Astrocyte (in vitro differentiated cells and primary cell): ENCODE data around the gene KCNS3. TPM values are rescaled to one million over a fixed set of nuclear protein-coding genes. Genes with fewer than 3 reads are reported as not detected.

ENCODE experiments used
- DNase-seq: peaks from one replicate; pipeline ENCODE4 v3.0.0-alpha.2; 2010; ENCODE audit warnings: low read depth
- FAIRE-seq: peaks from 2 replicates; lab custom pipeline; 2011; peaks lifted over from hg19 to GRCh38; lab: Jason Lieb, UNC
- H2AFZ ChIP-seq: 2 replicates; pipeline ENCODE4 v1.6.0; 2012; ENCODE audit warnings: low read depth, low read length, inconsistent platforms
- H3K27ac ChIP-seq: 2 replicates; pipeline ENCODE4 v1.5.1; 2011; ENCODE audit warnings: low read depth, low read length, inconsistent platforms
- H3K27me3 ChIP-seq: 2 replicates; pipeline ENCODE4 v1.6.0; 2011; ENCODE audit warnings: low read length, inconsistent platforms; ENCODE audit not compliant: insufficient read depth
- H3K36me3 ChIP-seq: 2 replicates; pipeline ENCODE4 v1.5.1; 2011; ENCODE audit warnings: low read length, inconsistent platforms; ENCODE audit not compliant: insufficient read depth
- H3K4me1 ChIP-seq: 2 replicates; pipeline ENCODE4 v1.5.1; 2011; ENCODE audit warnings: low read length, inconsistent platforms; ENCODE audit not compliant: insufficient read depth
- H3K4me2 ChIP-seq: 2 replicates; pipeline ENCODE4 v1.6.0; 2012; ENCODE audit warnings: low read length, inconsistent platforms
- H3K4me3 ChIP-seq: 2 replicates; pipeline ENCODE4 v1.5.1; 2011; ENCODE audit warnings: low read depth, mild to moderate bottlenecking, low read length, inconsistent platforms; ENCODE audit not compliant: insufficient read depth
- H3K79me2 ChIP-seq: 2 replicates; pipeline ENCODE4 v1.6.0; 2012; ENCODE audit warnings: mild to moderate bottlenecking, low read length, inconsistent platforms; ENCODE audit not compliant: insufficient read depth
- H3K9ac ChIP-seq: 2 replicates; pipeline ENCODE4 v1.6.0; 2012; ENCODE audit warnings: mild to moderate bottlenecking, low read length, inconsistent platforms
- H3K9me3 ChIP-seq: 2 replicates; pipeline ENCODE4 v1.5.1; 2012; ENCODE audit warnings: low read depth, mild to moderate bottlenecking, low read length, inconsistent platforms; ENCODE audit not compliant: insufficient read depth
- H4K20me1 ChIP-seq: 2 replicates; pipeline ENCODE4 v1.6.0; 2012; ENCODE audit warnings: low read length, inconsistent platforms; ENCODE audit not compliant: insufficient read depth
- H3K27ac Mint-ChIP-seq: one replicate; pipeline ENCODE4 v1.8.0; 2021; ENCODE audit warnings: mild to moderate bottlenecking, mixed read lengths; ENCODE audit not compliant: unreplicated experiment
- H3K27me3 Mint-ChIP-seq: one replicate; pipeline ENCODE4 v1.8.0; 2021; ENCODE audit warnings: low read depth, mixed read lengths; ENCODE audit not compliant: unreplicated experiment
- H3K36me3 Mint-ChIP-seq: one replicate; pipeline ENCODE4 v1.8.0; 2021; ENCODE audit warnings: low read depth, mixed read lengths; ENCODE audit not compliant: unreplicated experiment
- H3K4me1 Mint-ChIP-seq: one replicate; pipeline ENCODE4 v1.8.0; 2021; ENCODE audit warnings: low read depth, mixed read lengths; ENCODE audit not compliant: unreplicated experiment
- H3K4me3 Mint-ChIP-seq: one replicate; pipeline ENCODE4 v1.8.0; 2021; ENCODE audit warnings: mild to moderate bottlenecking, moderate library complexity, mixed read lengths; ENCODE audit not compliant: unreplicated experiment
- H3K9me3 Mint-ChIP-seq: one replicate; pipeline ENCODE4 v1.8.0; 2021; ENCODE audit warnings: mild to moderate bottlenecking, mixed read lengths; ENCODE audit not compliant: unreplicated experiment
- CTCF ChIP-seq: IDR thresholded peaks from 2 replicates; pipeline ENCODE4 v1.5.1; 2011; ENCODE audit warnings: low read depth, mild to moderate bottlenecking, inconsistent platforms, low read length, moderate library complexity; ENCODE audit not compliant: insufficient read depth
- EZH2 ChIP-seq: IDR thresholded peaks from 2 replicates; pipeline ENCODE4 v1.6.1; 2012; ENCODE audit warnings: mild to moderate bottlenecking, low read length, inconsistent platforms; ENCODE audit not compliant: insufficient read depth
- total RNA-seq: library from RNA; stranded (reverse); gene quantifications from 2 replicates; pipeline ENCODE4 v1.2.1, GENCODE V29; 2021

KCNS3 gene
- total RNA-seq, 1 donor from 2014 or later, result 1.7 TPM

GRCh38 chr2:17910980-17911379, 32.5 kb downstream of the KCNS3 start:
- no peak for FAIRE-seq
- peaks cover 2% of the 10 kb centered on the region for H3K36me3 Mint-ChIP-seq
- no peak overlapping the region for H3K9ac ChIP-seq
- H4K20me1 ChIP-seq, result no peaks in the 10 kb centered on the region
- H3K4me1 ChIP-seq, result no peaks in the 10 kb centered on the region
- no peak overlapping the region for H3K4me2 ChIP-seq
- H3K27me3 Mint-ChIP-seq, result no peaks in the 10 kb centered on the region
- peaks cover 6% of the 10 kb centered on the region for H3K9me3 Mint-ChIP-seq
- TF ChIP-seq EZH2, result no peak
- TF ChIP-seq CTCF, result no peak
- H3K4me3 ChIP-seq, result no peak overlapping the region
- no peaks in the 10 kb centered on the region for H3K36me3 ChIP-seq
- H3K27me3 ChIP-seq, result peaks cover 3% of the 10 kb centered on the region
- H2AFZ ChIP-seq, result no peak overlapping the region
- H3K79me2 ChIP-seq, result no peaks in the 10 kb centered on the region
- no peak overlapping the region for H3K4me3 Mint-ChIP-seq
- H3K27ac Mint-ChIP-seq, result no peak overlapping the region
- H3K9me3 ChIP-seq, result no peaks in the 10 kb centered on the region
- no peak overlapping the region for H3K27ac ChIP-seq
- DNase-seq, result no peak
- H3K4me1 Mint-ChIP-seq, result peaks cover 2% of the 10 kb centered on the region

GRCh38 chr2:17911491-17912260, 33.2 kb downstream of the KCNS3 start:
- Histone ChIP-seq H3K27ac (no peak overlapping the region), H3K4me3 (no peak overlapping the region), H3K4me2 (no peak overlapping the region), H3K9ac (no peak overlapping the region), H3K36me3 (no peaks in the 10 kb centered on the region), H3K27me3 (peaks cover 3% of the 10 kb centered on the region), H3K79me2 (no peaks in the 10 kb centered on the region), H4K20me1 (no peaks in the 10 kb centered on the region), H2AFZ (no peak overlapping the region), H3K9me3 (no peaks in the 10 kb centered on the region), H3K4me1 (no peaks in the 10 kb centered on the region)
- H3K4me1 Mint-ChIP-seq, result peaks cover 4% of the 10 kb centered on the region
- FAIRE-seq, result no peak
- TF ChIP-seq EZH2 (no peak), CTCF (no peak)
- H3K27me3 Mint-ChIP-seq, result no peaks in the 10 kb centered on the region
- DNase-seq, result no peak
- H3K9me3 Mint-ChIP-seq, result peaks cover 6% of the 10 kb centered on the region
- no peak overlapping the region for H3K27ac Mint-ChIP-seq
- no peak overlapping the region for H3K4me3 Mint-ChIP-seq
- H3K36me3 Mint-ChIP-seq, result peaks cover 2% of the 10 kb centered on the region

- no peak overlapping the region for H2AFZ ChIP-seq
- no peak overlapping the region for H3K27ac Mint-ChIP-seq
- H3K9ac ChIP-seq, result no peak overlapping the region
- H3K27ac ChIP-seq, result no peak overlapping the region
- H3K4me3 ChIP-seq, result no peak overlapping the region
- DNase-seq (no peak), FAIRE-seq (no peak)
- no peaks in the 10 kb centered on the region for H3K9me3 ChIP-seq
- no peak overlapping the region for H3K4me2 ChIP-seq
- H4K20me1 ChIP-seq, result no peaks in the 10 kb centered on the region
- no peak for TF ChIP-seq EZH2
- TF ChIP-seq CTCF, result no peak
- peaks cover 4% of the 10 kb centered on the region for H3K4me1 Mint-ChIP-seq
- peaks cover 6% of the 10 kb centered on the region for H3K9me3 Mint-ChIP-seq
- H3K27me3 Mint-ChIP-seq, result no peaks in the 10 kb centered on the region
- no peaks in the 10 kb centered on the region for H3K79me2 ChIP-seq
- H3K36me3 ChIP-seq, result no peaks in the 10 kb centered on the region
- no peak overlapping the region for H3K4me3 Mint-ChIP-seq
- H3K4me1 ChIP-seq, result no peaks in the 10 kb centered on the region
- H3K36me3 Mint-ChIP-seq, result peaks cover 2% of the 10 kb centered on the region
- peaks cover 3% of the 10 kb centered on the region for H3K27me3 ChIP-seq
These were observed 33.8 kb downstream of the KCNS3 start for GRCh38 chr2:17912266-17912691.
